DLD1 (cell line): ENCODE data around the gene CAPN8.

ENCODE experiments used
- in situ Hi-C: cut with HindIII; loops from 2 replicates; pipeline ENCODE4 v1.10.0; 2017; ENCODE audit warnings: low sequenced_read_pairs

The CAPN8 gene

DNA sequence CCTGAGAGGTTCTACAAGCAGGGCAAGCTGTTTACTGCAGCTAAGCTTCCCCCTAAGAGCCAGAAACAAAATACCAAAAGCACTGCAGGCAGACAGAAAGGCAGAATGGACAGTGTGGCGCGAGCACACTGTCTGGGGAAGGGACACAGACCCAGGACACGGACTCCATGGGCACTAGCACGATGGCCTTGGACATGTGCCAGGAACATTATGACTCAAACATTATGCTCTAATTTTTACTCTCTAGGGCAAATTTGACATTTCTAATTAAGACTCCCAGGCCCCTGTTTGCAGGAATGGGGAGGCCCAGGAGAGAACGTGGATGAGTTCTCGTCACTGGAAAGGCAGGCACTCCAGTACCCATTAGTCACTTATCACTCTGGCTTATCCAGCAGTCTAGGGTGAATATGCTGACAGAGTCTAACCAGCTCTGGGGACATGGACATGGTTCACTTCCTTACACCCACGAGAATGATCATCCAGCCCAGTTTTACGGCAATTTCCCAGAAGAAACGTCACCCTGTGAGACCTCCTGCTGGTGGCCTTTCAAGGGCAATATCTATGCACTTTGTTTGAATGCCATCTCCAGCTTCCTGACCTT lies 45.1 kb downstream of the CAPN8 start:
- in situ Hi-C loops: no loop called here

DNA sequence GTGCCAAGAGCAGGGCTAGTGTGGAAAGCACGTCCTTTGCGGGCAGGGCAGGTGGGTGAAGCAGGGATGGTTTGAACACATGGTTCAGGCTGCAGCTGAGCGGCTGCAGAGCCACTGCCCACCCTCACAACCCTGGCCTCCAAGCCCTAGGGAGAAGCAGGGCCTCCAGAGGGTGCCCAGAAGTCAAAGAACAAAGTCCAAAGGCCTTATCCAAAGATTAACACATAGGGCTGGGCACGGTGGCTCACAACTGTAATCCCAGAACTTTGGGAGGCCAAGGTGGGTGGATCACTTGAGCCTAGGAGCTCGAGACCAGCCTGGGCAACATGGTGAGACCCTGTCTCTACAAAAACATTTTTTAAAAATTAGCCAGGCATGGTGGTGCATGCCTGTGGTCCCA lies 46.8 kb downstream of the CAPN8 start:
- in situ Hi-C loops: no loop called here

DNA sequence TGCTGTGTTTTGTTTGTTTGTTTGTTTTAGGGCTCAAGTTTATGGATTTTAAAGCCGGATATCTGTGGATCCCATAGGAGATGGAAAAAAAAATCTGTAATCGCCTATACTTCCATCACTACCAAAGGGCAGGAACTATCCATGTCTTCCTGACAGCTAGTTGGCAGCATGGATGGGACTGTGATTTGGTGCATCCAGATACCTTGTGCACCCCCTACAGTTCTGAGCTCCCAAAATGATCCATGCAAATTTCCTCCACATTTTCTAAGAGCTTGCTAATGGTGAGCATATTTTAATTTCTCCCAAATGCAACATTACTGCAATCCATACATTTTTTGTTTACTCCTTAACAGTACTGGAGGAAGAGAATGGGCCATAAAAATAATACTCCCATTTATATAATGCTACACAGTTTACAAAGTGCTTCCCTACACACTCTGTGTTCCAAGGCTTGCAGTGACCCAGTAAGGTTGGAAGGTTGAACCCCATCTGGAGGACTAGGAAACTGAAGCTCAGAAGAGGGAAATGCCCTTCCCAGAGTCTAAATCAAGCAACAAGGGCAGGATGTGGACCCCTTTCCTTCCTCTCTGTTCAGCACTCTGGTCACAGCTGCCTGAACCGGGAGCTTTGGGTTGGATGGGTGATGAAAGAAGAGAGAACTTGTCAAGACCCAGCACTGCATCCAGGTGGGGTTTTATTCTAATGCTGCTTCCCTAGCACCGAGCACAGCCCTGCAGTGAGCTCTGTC lies 48.0 kb downstream of the CAPN8 start:
- in situ Hi-C loops: no loop called here

DNA sequence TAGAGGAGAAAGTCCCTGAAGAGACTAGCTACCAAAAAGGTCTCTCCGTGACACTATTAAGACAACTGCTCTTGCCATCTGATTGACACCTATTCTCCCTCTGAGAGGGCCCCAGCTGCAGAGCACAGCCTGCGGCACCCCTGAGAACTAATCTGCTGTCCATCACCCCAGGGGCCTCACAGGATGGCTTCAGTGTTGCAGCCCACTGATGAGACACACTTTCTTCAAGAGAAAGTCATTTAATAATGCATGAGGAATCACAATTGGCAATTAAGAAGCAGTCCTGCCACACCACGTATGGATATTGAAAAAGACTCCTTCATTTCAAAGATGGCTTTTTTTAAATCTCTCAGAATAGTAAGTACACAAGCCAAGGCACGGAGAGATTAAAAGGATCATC lies 48.9 kb downstream of the CAPN8 start:
- in situ Hi-C loops: no loop called here

DNA sequence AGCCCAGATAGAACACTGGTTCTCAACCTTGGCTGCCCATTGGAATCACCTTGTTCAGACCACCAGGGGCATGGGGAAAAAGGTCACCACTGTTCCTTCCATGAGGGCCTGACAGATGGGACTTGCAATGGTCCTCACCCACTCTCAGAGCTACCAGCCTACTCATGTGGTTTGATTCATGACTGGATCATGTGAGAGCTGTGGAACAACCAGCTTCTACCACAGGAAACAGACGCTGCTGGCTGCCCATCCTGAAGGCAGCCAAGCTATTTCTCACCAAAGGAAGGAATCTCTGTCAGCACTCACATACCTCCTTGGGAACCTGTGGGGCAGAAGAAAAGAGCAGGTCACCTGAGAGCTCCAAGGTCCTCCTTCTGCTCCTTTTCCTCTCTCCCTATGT lies 53.6 kb downstream of the CAPN8 start:
- in situ Hi-C loops: no loop called here

DNA sequence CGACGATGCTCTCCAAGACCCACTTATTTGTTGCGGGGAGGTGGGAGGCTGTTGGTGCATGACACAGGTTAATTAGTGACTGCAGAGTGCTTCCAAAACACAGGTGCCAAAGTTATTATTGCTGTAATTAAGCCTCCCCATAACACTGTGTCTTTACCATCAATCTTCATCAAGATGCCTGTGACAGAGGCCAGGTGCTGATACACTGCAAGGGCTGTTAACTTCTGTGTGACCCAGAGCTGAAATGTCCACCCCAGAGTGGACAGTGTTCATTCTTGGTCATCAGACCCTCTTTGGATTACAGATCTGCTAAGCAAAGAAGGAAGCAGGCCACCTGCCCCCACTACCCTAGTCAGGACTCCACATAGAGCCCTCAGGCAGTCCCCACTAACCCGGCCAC lies 55.5 kb downstream of the CAPN8 start:
- in situ Hi-C loops: no loop called here

DNA sequence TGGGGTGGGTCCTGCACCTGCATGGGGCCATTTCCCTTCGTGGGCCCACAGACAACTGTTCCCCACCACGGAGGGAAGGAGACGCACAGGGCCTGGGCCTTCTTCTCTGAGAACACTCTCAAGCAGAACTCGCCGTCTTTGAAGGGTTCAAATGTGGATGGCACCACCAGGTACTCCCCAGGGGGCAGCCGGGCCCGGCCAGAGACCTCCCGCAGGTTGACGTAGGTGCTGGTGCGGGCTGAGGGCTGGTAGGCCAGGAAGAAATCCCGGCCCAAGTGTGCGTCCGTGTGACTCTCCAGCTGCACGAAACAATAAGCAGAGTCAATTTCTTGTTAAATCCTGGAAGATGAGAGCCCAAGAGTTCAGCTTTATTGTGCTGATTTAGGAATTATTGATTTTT lies 56.4 kb downstream of the CAPN8 start:
- in situ Hi-C loops: no loop called here

DNA sequence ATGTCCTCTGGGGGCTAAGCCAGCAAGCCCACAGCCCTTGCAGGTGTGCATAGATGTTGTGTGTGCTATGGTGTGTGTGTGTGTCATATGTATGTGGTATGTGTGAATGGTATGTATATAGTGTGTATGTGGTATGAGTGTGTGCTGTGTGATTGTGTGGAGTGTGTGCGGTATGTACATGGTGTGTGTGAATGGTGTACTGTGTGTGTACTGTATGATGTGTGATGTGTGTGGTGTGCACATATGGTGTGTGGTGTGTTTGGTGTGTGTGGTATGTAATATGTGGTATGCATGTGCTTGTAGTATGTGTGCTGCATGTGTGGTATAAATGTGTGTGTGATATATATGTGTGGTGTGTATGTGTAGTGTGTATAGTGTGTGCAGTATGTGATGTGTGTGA lies 107.0 kb downstream of the CAPN8 start:
- in situ Hi-C loops: no loop called here

DNA sequence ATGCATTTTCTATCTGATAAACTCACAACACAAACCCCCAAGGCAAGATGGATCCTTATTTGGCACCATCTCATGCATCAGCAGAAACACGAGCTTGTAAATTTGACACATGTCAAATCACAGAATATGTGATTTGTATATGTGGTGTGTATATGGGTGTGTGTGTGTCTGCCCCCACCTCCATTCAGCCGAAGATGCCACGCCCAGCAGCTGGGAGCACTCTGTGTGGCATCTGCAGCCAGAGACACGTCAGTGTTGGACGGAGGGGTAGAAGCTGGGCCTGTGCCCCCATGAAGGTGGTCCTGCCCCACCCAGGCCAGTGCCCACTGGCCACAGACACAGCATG lies 108.4 kb downstream of the CAPN8 start:
- in situ Hi-C loops: no loop called here

DNA sequence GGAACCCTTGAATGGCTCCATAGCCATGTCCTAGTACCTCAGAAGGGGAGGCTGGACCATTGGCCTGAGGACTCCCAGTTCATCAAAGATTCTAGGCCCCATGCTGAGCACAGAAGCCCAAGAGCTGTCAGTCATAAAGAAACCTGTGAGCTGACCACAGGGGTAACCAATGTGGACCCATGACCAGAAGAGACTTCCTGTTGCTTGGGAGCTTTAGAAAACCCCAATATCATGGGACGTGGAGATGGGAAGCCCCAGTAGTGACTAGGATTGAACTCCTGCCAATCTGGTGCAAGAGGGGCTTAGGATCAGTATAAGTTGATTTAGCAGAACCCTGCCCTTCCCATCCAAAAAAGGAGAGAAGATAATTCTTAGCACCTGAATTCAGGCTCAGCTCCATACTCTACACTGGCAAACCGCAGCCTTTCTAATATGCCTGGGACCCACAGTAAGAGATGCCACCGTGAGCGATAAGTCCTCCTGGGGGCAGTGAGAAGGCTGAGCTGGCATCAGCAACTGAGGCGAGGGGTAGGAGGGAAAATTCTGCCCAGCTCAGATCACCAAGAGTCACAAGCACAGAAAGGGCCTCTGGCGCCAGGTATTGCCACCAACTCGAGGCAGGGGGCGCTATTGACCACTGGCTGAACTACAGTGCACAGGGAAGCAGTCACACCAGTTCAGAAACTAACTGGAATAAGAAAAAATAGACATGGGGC lies 108.9 kb downstream of the CAPN8 start:
- in situ Hi-C loops: no loop called here

DNA sequence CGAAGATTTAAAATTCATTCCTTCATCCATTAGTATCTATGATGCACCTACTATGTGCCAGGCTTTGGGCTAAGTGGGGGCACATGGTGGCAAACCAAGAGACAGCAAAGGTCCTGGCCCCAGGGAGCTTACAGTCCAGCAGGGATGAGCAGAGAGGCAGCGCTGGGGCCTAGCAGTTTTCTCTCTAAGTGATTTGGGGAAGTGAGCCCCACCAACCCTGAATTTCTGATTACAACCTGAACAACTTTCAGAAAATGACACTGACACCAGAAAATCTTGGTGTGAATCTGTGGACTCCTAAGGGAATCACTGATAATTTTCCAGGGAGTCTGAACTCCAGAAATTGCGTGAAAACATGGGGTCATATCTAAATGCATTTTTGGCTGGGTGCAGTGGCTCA lies 111.5 kb downstream of the CAPN8 start:
- in situ Hi-C loops: no loop called here

DNA sequence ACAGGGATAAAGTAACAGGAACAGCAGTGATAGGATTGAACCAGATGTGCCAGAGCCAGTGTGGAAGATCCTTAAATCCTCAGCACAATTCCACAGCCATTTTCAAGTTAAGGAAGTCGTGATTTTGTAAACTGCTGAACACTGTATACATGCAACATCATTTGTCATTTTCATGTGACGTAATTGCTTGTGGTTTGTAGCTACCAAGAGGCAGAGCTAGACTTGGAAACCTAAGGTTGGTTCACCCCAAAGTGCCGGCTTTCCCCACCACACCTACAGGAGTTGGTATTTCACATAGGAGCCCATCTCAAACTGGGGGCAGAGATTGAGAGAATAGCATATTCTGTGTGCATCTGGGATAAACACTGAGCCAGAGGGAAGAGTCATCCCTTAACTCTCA lies 113.9 kb downstream of the CAPN8 start:
- in situ Hi-C loops: no loop called here

DNA sequence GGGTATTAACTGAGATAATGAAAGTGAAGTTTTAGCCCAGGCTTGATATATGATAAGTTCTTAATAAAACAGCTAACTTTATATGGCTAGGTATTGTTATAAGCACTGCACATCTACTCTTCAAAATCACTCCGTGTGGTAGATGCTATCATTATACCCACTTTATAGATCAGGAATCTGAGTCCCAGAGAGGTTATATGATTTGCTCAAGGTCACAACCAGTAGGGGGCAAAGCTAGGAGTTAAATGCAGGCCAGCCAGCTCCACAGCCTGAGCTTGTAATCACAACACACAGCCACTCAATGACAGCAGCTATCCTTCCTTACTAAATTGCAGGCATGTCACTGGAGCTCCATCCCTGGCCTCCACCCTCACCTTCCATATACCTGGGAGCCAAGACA lies 115.8 kb downstream of the CAPN8 start:
- in situ Hi-C loops: no loop called here

DNA sequence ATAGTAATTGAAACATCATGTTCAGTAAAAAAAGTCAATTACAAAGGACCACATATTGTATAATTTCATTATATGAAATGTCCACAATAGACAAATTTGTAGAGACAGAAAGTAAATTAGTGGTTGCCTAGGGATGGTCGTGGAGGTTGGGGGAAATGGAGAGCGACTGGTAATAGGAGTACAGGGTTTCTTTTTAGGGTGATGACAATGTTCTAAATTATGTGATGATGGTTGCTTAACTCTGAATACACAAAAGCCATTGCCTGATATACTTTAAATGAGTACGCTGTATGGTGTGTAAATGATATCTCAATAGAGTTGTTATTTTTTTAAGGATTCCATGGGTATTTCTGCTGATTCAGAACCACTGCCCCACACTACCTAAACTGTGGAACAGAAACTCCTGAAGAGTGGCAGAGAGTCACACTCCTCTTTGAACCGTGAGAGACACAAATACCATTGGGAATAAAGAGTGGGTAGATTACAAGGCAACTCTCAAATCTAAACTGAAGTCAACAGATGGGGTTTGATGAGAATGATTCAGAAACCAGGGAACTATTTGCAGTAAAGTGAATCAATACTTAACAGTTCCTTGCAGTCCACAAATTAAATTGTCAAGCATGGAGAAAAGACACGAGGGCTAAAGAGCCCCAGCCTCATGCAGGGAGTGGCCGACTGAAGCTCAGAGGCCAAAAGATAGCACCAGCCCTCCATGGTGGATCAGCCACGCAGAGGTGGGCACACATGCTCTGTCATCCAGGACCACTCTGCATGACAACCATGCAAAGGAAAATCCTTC lies 118.0 kb downstream of the CAPN8 start:
- in situ Hi-C loops: no loop called here

DNA sequence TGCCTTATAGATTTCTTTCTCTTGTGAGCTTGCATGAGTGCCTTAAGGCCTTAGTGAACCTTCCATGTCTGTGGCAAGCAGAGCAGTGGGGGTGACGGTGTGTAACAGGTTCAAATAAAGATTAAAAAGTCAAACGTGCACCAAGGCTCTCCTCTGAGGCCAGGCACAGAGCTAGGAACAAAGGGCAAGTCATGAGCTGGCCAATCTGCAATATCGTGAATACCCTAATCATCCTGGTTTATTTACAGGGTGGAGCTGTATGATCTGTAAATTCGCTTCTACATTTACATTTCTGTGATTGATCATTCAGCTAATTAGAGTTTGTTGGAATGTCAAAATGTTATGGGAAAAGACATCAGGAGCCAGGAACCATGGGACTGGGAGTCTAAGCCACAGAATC lies 120.2 kb downstream of the CAPN8 start:
- in situ Hi-C loops: no loop called here

DNA sequence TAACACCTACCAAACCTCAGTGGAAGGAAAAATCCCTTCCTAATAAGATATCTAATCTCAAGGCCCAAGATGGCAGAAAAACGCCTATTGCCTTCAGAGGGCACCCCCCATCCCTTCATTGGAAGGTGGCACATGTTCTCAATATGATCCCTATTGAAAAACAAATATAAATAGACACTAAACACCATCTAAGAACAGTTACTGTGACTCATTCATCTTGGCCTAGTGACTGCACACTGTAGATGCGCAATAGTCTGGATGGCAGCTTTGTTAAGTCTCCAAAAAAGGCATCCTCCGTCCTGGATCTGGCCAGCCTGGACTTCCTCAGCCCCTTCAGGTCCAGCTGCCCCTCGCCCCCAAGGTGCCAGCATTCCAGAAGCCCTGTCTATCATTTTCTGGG lies 121.9 kb downstream of the CAPN8 start:
- in situ Hi-C loops: no loop called here

DNA sequence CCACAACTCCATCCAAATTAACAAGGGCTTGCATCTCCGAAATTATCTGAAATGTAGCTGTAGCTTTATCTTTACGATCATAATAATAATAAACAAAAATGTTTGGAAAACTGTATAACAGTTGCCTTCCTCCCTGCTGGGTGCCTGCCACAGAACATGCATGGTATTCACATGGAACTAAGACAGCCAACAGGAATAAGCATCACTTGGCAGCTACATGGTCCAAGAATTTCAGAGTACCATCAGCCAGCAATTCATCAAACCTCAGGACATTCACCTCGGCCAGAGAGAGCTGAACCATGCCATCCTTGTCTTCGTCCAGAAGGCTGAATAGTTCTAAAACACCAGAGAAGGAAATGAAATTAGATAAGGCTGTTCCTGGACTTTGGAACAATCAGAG lies 122.7 kb downstream of the CAPN8 start:
- in situ Hi-C loops: no loop called here

DNA sequence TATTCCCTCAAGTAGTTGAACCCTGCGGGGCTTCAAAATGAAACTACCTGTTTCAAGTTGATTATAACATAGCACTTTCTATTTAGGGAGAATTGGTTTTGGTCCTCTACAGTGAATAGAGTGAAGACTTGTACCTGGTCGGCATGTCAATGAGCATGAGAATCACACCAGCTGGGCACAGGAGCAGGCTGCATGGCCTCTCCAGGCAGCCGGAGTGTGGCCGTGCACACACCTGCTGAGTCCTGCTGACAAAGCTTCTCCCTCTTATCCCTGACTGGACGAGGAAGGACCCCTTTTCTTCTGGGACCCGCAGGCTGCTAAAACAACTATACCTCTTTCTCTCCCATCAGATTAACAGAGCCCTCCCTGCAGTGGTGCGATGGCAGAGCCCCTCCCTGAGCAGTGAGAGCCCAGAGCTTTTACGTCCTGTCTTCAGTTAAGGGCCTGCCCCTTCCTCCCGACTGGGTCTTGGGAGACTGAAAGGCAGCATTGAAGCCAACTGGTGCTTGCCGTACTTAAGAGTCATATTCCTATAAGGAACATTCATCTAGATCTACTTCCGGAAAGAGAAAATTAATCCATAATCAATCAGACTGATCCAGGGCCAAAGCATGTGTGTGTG lies 124.9 kb downstream of the CAPN8 start:
- in situ Hi-C loops: no loop called here

DNA sequence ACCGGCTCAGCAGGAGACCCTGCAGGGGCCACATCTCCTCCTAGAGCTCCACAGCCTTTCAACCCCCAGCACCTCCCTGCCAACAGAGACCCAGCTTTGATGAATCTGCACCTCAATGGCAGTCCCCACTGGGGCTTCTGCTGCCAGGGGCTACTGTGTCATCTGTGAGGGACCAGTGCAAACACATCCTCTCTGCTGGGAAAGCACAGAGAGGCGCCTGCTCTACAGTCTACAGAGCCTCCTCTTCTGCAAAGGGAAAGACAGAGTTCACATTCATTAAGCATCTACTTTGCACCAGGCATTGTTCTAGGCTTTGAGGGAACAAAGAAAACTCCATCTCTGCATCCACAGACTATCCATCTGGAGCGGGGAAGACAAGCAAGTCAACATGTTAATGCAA lies 125.8 kb downstream of the CAPN8 start:
- in situ Hi-C loops: no loop called here

DNA sequence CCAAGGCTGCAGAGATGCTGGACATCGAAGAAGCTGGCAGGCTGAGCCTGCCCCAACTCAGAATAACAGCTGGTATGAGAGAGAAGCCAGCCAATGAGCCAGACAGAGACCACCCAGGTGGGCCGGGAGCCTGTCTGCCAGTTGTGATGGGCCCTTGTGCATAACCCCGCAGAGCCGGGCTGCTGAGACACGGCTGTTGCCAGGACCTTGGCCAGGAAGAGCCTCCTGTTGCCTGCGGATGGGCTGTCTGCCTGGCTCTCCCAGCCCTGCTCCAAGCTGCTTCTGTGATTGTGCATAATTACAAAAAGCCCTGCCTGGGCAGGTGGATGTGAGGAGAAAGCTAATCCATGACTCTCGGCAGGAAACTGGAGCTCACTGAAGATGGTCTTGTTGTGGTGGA lies 126.5 kb downstream of the CAPN8 start:
- in situ Hi-C loops: no loop called here

DNA sequence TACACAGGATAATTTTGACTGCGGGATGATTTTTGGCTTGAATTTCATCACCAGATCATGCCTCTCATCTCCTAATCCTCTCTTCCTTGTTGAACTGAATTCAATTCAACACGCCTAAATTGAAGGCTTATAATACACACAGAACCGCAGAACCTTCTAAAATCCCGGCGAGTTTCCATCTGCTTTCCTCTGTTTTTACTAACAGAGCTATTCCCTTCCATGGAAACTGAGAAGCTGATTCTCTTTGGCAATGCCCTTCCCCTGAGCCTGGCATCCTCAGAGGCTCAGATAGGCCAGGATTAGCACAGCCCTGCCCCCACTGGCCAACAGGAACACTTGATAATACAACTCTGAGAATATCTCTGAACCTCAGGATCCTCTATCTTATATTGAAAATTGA lies 130.2 kb downstream of the CAPN8 start:
- in situ Hi-C loops: no loop called here
